GM18907 (cell line): Measurements from ENCODE around the gene GPX7.

ENCODE experiments used
- ATAC-seq: cut with Tn5 transposase; IDR thresholded peaks from one replicate; pipeline ENCODE4 v1.9.1; 2021; ENCODE audit warnings: mild to moderate bottlenecking, moderate library complexity; ENCODE audit not compliant: unreplicated experiment

The GPX7 gene

GRCh38 chr1:52585474-52585873, 16.7 kb upstream of the GPX7 start:
- no peak for ATAC-seq

DNA sequence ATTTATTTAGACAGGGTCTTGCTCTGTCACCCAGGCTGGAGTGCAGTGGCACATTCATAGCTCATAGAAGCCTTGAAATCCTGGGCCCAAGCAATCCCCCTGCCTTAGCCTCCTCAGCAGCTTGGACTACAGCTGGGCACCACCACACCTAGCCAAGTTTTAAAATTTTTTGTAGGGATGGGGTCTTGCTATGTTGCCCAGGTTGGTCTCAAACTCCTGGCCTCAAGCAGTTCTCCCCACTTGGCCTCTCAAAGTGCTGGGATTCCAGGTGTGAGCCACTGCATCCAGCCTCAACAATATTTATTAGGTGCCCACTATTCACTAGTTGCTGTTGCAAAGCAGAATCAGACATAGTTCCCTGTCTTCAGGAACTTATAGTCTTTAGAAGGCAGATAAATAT, 14.1 kb upstream of the GPX7 start:
- ATAC-seq: no peak

- no peak for ATAC-seq
These were observed 13.6 kb upstream of the GPX7 start for GRCh38 chr1:52588535-52588934.

GRCh38 chr1:52590266-52590665, 11.9 kb upstream of the GPX7 start:
- no peak for ATAC-seq

DNA sequence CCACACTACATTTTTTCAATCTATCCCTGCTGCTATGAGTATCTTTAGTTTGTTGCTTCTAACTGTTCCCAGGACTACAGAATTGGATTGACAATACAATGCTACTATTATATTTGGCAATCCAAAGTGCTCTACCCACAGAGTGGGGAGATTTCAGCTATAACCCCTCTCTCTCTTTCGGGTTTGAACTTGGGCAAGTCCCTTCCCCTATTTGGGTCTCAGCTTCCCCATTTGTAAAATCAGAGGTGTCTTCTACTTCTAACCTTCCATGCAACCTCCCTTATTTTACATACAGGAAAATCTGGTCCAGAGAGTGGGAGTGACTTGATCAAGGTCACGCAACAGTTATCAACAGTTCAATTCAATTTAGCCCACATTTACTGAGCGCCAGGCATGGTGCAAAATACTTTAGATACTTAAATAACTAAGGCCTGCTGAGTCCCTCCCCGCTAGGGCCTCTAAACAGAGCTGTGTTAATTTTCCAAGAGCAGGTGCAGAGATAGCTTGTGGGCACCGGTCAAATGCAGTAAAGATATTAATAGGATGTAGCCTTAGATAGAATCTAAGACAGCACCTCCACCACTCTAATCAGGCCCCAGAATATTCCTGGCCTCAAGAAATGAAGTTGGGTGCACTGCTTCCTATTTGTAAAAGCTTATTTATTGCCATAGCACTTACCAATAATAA, 9.4 kb upstream of the GPX7 start:
- no peak for ATAC-seq

- no peak for ATAC-seq
These were observed 8.7 kb upstream of the GPX7 start for GRCh38 chr1:52593495-52593894.

- no peak for ATAC-seq
These were observed 7.1 kb upstream of the GPX7 start for GRCh38 chr1:52595061-52595460.

DNA sequence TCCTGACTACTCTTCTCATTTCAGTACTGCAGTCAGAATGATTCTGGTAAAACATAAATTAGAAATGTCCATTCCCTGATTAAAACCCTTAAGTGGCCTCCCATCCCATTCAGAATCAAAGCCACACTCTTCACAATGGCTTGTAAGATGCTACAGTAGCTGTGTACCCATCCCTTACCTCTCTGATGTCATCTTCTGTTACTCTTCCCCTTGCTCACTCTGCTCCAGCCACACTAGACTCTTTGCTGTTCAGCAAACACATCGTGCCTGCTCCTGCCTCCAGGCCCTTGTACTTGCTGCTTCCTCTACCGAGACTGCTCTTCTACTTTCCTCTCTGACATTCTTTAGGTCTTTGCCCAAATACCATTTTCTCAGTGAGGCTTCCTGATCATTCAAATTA, 4.3 kb upstream of the GPX7 start:
- no peak for ATAC-seq

GRCh38 chr1:52598729-52599128, 3.4 kb upstream of the GPX7 start:
- ATAC-seq: no peak

DNA sequence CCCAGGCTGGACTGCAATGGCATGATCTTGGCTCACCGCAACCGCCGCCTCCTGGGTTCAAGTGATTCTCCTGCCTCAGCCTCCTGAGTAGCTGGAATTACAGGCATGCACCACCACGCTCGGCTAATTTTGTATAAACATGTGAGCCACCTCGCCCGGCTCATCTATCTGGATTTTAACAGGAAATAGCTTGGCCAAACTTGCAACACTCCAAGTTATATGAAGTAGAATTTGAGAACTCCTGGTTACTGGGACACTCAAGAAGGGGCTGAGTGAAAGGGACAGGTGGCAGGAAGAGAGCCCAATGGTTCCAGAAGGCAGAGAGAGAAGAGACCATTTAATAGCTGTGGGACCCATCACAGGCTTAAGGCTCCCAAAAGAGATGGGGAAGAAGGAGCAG, 2.9 kb upstream of the GPX7 start:
- no peak for ATAC-seq

- no peak for ATAC-seq
These were observed 1.5 kb upstream of the GPX7 start for GRCh38 chr1:52600533-52601179.

- ATAC-seq: no peak
These were observed 652 bp upstream of the GPX7 start for GRCh38 chr1:52601519-52601918.

GRCh38 chr1:52602856-52603600, 857 bp downstream of the GPX7 start:
- no peak for ATAC-seq

GRCh38 chr1:52603630-52604029, 1.5 kb downstream of the GPX7 start:
- ATAC-seq: no peak

DNA sequence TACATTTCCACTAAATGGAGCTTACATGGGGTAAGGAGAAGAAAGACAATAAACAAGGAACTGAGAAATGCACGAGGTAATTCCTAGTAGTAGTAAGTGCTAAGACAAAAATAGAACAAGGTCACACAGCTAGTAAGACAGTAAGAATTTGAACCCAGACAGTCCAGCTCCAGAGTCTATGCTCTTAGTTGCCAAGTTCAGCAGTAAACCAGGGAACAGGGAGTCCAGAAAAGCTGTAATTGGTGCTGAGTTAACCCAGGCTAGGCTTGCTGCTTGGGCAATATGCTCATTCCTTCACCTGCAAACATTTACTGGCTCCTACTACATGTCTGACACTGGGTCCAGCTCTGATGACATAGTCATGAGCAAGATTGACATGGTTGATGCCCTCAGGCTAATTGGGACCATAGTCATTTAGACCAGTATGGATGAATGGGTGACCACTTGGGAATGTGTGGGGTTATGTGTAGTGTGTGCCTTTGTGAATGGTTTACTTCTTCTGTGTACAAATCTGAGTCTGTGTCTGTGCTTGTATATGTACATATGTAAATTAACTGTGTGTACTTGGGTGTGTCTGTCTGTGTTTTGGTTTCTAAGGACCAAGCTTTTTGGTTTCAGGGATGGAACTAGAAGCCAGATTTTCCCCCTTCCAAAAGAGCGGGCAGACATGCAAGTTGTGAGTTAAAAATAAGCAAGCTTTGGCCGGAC, 2.0 kb downstream of the GPX7 start:
- no peak for ATAC-seq

DNA sequence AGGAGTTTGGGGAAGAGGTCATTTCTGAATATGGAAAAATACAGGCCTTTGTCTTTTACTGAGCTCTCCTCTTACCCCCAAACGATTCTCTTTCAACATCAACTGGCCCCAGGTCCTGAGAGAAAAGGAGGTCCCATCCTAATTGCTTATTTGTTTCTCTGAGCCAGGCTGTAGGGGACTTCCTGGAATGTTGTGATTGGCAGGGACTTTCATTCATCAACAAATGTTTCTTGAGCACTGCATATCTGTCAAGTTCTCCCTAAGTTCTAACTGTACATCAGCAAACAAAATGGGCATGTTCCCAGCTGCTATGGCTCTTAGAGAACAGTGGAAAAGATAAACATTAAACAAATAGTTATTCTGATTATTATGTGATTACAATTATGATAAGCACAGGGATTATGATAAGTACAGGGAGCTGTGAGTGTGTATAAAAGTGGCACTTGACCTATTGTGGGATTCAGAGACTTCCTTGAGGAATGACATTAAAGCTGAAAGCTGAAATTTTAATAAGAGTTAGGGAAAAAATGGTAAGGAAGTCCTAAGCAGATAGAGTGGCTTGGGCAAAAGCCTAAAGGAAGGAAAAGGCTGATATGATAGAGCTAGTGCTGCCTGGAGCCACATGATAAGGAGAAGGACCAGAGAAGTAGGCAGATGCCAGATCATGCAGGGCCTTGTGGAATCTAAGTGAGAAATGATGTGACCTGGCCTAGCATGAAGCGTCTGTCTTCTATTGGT, 11.6 kb downstream of the GPX7 start:
- no peak for ATAC-seq

GRCh38 chr1:52614671-52615070, 12.5 kb downstream of the GPX7 start:
- ATAC-seq: no peak

- no peak for ATAC-seq
These were observed 13.4 kb downstream of the GPX7 start for GRCh38 chr1:52615489-52616042.

GRCh38 chr1:52621950-52622349, 19.8 kb downstream of the GPX7 start:
- no peak for ATAC-seq

GRCh38 chr1:52623812-52624211, 21.6 kb downstream of the GPX7 start:
- no peak for ATAC-seq

DNA sequence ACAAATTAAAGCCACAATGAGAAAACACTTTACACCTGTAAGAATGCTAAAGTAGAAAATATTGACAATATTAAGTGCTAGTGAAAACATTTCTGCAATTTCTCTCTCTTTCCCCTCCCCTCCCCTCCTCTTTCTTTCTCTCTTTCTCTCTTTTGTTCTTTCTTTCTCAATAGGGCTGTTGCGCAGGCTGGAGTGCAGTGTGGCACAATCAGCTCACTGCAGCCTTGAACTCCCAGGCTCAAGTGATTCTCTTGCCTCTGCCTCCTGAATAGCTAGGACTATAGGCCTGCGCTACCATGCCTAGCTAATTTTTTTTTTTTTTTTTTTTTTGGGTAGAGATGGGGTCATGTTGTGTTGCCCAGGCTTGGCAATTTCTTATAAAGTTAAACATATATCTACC, 24.9 kb downstream of the GPX7 start:
- no peak for ATAC-seq
